Measurements from ENCODE around the gene FILIP1.
"Not testable (repeated sequence)": the region's sequence is repeated elsewhere in the genome, so short reads cannot be mapped to it uniquely, and the experiment has no call there.

Gene FILIP1

GRCh38 chr6:75415804-75416203 is 77.8 kb downstream of the FILIP1 start:
- no peak for DNase-seq

DNA sequence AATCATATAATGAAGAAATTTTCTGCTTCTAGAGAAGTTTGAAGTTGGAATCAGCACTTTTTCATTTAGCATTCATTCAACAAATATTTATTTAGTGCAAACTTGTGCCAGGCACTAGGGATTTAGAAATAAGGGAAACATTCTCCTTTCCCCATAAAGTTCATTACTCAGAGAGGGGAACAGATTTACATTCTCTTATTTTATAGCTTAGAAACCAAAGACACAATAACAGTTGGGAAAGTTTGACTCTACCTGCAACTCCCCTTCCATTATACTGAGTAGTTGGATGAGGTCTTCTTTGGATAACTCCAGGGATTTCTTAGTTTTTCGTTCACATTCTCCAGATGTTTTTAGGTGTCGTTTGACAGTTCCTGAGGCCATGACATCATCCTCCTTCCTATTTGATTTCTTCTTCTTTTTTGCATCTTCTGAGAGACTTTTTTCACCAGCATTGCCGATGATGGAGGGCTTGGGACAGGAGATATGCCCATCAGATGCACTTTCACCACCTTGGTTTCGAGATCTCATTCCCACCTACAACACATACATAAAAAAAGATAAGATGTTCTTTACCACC is 79.1 kb downstream of the FILIP1 start:
- no peak for DNase-seq

- no peak for DNase-seq
These were observed 80.5 kb downstream of the FILIP1 start for GRCh38 chr6:75412969-75413662.

- not testable (repeated sequence) for DNase-seq
These were observed 83.0 kb downstream of the FILIP1 start for GRCh38 chr6:75410564-75410963.

- no peak for DNase-seq
These were observed 83.7 kb downstream of the FILIP1 start for GRCh38 chr6:75409928-75410327.

DNA sequence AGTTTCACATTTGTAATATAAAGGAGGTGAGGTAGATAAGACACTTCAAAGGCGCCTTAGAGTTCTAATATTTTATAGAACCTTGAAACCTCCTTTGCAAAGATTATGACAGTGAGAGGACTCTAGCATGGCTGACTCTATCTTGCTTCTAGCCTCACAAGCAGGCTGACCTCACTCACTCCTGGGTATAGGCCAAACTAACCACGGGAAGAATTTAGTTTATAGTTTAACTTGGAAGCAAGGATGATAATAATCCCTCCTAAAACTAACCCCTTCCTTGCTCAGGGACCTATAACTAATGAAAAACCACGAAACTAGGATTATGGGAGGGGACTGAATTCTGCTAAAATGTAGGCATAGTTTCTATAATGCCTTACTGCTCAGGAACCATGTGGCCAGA is 84.3 kb downstream of the FILIP1 start:
- no peak for DNase-seq

DNA sequence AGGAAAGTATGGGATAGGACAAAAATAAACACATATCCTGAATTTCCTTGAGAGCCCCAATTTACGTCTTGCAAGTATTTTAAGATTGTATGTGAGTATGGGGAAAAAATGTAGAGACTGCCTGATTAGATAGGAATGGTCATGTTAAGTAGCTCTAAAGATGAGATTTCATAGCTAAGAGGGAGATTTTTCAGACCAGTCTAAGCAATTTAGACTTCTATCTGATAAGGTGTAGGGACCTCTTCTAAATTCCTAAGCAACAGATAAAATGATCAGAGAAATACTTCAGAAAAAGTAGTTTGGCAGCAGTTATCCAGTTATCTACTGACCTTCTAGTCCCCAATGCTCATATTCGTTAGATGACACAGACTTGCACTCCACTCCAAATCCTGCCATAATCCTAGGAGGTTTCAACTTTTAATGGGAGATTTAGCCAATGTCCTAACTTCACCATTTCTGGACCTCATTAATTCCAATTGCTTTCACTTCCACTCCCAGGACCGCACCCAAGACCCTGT is 90.0 kb downstream of the FILIP1 start:
- no peak for DNase-seq

- no peak for DNase-seq
These were observed 91.3 kb downstream of the FILIP1 start for GRCh38 chr6:75402296-75402695.

DNA sequence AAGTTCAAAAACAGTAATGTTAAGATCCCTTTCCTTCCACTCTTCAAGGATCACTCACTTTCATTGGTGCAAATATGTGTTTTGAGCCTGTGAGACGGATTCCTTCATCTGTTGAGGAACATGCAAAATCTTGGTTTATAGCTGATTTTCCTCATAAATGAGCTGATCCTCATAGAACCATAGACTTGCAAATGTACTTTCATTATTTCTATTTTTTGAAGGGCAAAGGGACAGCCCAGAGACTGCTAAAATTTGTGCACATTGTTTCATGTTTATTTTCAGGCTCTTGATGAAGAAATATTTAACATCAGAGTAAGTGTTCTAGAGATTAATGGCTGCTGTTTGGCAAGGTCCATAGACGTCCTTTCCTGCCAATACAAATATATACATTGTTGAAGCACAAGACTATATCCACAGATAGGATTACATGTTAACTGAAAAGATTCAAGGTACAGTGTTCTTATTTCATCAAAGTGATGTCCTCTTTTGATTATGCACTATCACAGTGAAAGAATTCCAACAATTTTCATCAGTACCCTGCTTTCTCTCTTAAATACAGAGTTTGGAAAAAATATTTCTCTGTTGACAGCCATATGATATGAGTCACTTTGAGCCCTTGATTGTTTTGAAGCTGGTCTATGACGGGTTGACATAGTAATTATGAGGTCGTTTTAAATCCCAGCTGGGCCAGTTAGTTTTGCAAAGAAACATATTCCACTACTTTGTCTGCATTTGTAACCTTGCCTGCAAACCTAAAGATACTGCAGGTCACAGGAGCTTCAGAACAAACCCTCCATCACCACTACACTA is 95.7 kb downstream of the FILIP1 start:
- no peak for DNase-seq

GRCh38 chr6:75397171-75397570 is 96.4 kb downstream of the FILIP1 start:
- DNase-seq, result no peak

DNA sequence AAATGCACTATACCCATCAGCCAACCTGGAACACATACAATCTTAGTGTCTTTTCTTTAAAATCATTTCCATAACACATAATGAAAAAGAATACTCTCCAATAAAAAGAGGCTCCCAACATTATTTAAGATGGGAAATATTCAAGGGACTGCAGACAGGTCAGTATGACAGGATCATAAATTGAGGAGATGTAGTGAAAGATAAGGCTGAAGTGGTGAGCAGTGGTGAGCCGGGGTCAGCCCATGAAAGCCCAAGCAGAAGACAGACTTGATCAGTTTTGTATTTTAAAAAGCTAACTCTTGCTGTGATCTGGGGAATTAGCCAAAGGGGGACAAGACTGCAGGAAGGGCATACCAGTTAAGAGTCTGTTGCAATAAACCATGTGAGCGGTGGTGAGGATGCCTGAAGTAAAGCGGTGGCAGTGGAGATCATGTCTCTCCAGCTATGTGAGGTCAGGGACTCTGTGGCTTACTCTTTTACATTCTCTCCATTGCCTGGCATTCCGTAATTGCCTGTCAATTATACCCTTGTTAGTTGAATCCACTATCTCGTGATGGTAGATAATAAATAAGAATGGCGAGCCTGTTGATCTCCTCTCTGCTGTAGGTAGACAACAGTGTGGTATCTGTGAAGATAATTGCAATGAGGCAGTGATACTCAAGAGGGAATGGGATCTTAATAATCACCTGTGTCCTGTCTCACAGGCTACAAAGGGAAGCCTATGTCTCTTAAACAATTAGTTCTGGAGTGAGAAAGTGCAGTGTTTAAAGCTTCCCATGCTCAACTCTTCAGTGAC is 97.4 kb downstream of the FILIP1 start:
- DNase-seq, result no peak

DNA sequence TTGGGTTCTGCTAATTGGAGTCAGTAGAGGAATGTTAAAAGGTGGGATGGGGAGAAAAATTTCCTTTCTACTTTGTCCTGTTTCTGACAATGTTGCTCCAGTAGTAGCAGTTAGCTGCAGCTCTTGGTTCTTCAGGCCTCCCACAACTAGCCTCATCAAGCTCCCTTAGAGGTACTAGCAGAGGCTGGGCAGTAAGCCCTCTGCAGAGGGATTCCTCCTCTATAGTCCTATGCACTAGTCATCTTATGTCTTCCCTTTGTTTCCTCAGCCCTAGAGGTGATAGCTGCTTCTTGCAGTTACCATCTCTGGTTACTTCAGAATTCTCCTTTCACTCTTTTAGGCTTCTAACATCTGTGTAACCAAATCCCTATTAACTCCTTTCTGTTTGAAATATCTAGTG is 99.8 kb downstream of the FILIP1 start:
- DNase-seq, result no peak

DNA sequence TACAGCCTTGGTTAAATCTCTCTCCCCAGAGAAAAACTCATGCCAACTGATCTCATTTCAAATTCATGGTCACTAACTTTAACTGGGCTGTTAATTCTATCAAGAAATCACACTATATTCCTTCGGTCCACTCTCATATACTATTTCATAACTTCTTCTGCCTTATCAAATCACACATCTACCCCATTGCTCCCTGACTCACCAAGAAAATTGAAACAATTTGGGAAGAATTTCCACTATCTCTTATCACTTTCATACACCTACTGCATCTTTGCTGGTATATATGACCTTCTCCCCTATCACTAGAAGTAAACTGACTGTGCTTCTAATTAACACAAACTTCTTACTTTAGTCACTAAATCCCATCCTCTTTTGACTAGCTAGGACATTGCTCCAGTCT is 102.3 kb downstream of the FILIP1 start:
- no peak for DNase-seq

DNA sequence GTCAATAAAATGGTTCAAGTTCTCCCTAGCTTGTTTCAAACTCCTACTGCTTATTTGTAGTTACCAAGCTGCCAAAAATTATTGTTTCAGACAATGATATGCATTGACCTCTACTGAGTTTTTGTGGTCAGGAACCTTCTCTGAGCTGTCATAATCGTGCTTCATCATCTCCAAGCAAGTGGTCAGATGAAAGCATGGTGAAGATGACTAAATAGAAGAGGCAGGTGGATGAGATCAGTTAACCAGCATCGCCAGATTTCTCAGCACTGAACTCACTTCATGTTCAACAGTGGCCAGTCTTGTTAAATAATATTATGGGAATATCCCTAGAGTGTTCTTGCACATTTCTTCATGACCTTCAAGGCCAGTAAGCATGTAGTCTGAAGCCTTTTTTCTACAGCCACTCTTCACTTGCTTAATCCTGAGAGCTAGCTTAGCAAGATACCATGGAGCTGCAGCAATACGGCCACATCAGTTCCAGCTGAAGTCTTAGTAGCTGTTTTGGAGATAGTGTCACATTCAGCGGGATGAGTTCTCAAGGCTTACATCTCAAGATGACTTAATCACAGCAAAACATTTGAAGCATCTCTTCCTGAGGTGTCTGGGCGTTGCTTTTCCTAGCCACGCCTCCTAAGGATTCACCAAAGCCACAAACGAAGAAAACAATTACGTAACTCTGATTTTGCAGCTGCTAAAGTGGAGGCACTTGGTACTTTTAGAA is 107.4 kb downstream of the FILIP1 start:
- DNase-seq, result no peak

DNA sequence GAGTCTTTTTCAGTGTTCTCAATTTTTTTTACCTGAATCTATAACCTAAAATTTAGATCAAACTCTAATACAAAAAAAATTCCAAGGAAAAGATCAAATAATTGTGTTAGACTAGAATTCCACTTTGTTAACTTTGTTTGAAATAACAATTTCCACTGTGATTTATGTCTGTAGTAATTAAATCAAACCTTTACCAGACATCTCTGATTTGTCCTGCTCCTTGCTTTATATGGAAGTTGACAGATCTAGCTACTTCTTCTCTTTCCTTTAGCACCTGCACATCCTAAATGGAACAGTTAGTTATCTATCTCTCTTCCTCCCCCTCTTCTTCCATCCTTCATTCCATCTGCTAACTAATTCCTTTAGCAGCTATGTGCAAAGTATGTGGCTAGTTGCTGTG is 109.5 kb downstream of the FILIP1 start:
- DNase-seq, result no peak

- no peak for DNase-seq
These were observed 111.0 kb downstream of the FILIP1 start for GRCh38 chr6:75382634-75382900.

GRCh38 chr6:75381877-75382633 is 111.5 kb downstream of the FILIP1 start:
- no peak for DNase-seq

- DNase-seq, result no peak
These were observed 114.1 kb downstream of the FILIP1 start for GRCh38 chr6:75379536-75379935.

DNA sequence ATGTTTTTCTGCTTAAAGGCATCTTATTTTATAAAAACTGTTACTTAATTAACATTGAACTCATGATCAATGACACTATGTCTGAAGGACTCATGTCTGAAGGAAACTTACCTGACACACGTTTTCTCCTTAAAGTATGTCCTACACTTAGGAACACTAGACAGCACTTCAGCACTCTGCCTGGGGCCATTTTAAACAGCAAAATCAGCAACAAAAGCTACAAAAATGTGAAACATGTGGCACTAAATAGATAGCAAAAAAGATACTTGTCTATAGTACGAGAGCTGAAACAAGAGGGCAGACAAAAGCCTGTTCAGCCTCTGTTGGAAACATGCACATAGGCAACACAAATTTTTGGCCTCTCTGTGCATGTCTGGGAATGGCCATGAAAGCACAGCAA is 115.5 kb downstream of the FILIP1 start:
- DNase-seq, result no peak

DNA sequence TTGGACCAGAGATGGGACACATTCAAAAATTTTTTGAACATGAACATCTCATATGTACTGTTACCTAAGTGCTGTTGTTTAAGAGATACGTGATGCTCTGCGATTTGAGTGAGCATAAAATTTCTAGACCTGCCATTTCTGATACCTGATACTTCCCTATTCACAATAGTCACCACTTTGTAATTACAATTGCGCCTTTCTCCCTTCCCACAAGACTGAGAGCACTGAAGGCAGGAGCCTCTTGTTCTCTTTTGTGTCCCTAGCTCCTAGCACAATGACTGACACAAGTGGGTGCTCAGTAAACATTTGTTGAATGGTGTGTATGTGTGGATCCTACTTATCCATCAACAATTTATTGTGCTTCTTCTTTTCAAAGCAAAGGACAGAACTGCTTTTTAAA is 116.2 kb downstream of the FILIP1 start:
- DNase-seq, result no peak

GRCh38 chr6:75376347-75377024 is 117.1 kb downstream of the FILIP1 start:
- DNase-seq, result no peak

Measured in activated CD8-positive, alpha-beta memory T cell treated with anti-CD3 and anti-CD28 coated beads, Interleukin-2, amount 50 U/mL, for 4 hours (primary cell).